ENCODE measurements around the gene ADSS2. TPM values are rescaled to one million over a fixed set of nuclear protein-coding genes. Genes with fewer than 3 reads are reported as not detected.

Gene ADSS2
- polyA plus RNA-seq, 1 of the 3 experiments (the other 2 are of a cell fraction) = 30.7 TPM

DNA sequence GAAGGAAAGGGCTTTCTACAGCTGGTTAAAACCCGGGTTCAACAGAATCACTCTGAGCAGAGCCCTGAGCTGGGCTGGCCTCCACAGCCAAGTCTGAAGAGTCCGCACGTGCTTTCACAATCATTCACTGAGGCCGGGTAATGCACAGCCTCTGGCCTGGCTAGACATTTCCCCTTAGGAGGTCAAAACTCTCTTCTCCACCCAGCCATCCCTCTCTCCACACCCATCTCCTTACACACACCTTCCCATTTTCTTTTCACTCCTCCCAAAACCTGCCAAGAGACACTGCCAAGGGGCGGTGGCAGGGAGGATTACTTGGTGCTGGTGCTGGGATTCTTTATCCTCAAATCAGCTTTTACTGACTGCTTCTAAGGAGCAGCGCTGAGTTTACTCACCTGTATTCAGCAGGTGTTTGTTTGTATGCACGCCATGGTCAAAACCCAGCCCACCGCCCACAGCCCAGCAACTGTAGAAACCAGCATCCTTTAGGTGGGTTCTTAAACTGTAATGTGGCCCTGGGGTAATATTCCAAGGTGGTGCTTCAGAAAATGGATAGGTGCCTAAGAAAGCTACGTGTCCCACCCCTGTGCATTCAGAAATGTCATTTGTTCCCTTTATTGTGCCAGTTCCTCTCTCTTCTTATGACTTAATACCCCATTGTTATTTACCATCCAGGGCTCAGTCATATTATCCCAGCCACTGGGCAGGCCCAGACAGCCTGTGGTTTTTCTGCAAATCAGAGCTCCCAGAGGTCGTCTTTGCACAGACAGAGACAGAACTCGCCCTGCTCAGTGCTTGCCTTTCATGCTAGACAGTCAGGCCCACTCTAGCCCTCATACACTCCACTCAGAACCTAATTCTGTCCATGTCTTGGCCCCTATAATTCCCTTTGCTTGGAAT lies 80.2 kb downstream of the ADSS2 start:
- Histone ChIP-seq H3K4me3 (ENCODE audit: low read depth in 2 of 2, low read length in 1 of 2) (no peak overlapping the region), H3K27me3 (ENCODE audit: insufficient read depth) (no peaks in the 10 kb centered on the region), H3K4me1 (ENCODE audit: control insufficient read depth in 1 of 2, insufficient read depth in 2 of 2, low read depth in 1 of 2, low read length in 1 of 2) (no peaks in the 10 kb centered on the region), H3K9ac (no peak overlapping the region), H3F3A (replicated peaks; ENCODE audit: insufficient read depth) (no peaks in the 10 kb centered on the region), H3K9me3 (no peaks in the 10 kb centered on the region), H4K20me1 (ENCODE audit: insufficient read depth) (no peaks in the 10 kb centered on the region), H3K79me2 (ENCODE audit: insufficient read depth) (no peaks in the 10 kb centered on the region), H3K9me2 (no peaks in the 10 kb centered on the region), H2AFZ (ENCODE audit: low read depth) (no peak overlapping the region), H3K36me3 (replicated peaks in 1 of 2; ENCODE audit: control insufficient read depth in 1 of 2, insufficient read depth in 2 of 2, low read length in 1 of 2) (no peaks in the 10 kb centered on the region), H3K4me2 (no peak overlapping the region), H3K27ac (ENCODE audit: low read depth in 2 of 2, low read length in 1 of 2) (no peak overlapping the region)
- WGBS (ENCODE audit: low lambda C conversion rate) = 77% methylated on average over 11 of the region's 11 CpGs
- no peak for DNase-seq
- ChIA-PET CTCF (interaction anchor here (1.1 kb wide), 1 partner anchor 10 kb away, joined by 4 read pairs; no protein-coding TSS in a partner anchor), POLR2A (no interaction called here)
- TF ChIP-seq RXRA (IDR thresholded peaks at IDR 0.05; ENCODE audit: borderline replicate concordance, low read depth) (no peak), SIN3A (IDR thresholded peaks at IDR 0.05; ENCODE audit: borderline replicate concordance, low read depth, low read length) (no peak), FOSL2 (IDR thresholded peaks at IDR 0.05; ENCODE audit: borderline replicate concordance, low read depth) (no peak), FOXM1 (IDR thresholded peaks at IDR 0.05; ENCODE audit: low read depth) (no peak), YY1 (IDR thresholded peaks at IDR 0.05; ENCODE audit: low read depth) (no peak), RFX5 (IDR thresholded peaks at IDR 0.05; ENCODE audit: low read length) (no peak)
- TF ChIP-seq, protein P1, sequence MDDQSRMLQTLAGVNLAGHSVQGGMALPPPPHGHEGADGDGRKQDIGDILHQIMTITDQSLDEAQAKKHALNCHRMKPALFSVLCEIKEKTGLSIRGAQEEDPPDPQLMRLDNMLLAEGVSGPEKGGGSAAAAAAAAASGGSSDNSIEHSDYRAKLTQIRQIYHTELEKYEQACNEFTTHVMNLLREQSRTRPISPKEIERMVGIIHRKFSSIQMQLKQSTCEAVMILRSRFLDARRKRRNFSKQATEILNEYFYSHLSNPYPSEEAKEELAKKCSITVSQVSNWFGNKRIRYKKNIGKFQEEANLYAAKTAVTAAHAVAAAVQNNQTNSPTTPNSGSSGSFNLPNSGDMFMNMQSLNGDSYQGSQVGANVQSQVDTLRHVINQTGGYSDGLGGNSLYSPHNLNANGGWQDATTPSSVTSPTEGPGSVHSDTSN (IDR thresholded peaks at IDR 0.05) = no peak

DNA sequence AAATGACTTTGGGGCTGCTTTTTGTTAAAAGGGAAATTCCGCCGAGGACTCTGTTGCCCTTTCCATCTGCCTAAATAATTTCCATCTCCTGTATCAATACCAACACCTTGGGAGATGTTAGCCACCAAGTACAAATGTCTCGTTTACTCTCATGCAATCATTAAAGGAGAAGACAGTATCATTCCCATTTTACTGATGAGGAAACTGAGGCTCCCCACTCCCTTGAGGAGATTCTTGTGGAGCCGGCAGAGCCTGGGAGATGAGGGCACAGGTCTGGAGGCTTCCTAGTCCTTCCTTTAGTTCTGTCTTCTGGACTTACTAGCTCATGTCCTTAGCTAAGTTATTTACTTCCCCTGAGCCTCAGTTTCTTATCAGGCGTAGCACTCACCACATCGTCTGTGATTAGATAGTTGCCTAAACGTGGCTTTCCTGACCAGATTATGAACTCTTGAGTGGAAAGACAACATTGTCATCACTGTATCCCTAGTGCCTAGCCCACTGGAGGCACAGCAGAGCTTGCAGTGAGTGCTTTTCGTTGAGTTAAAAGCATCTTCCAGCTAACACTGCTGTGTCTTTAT lies 81.6 kb downstream of the ADSS2 start:
- H3K9ac ChIP-seq = no peak overlapping the region
- no peak overlapping the region for H3K4me2 ChIP-seq
- CTCF ChIA-PET = no interaction called here
- no peaks in the 10 kb centered on the region for H3K79me2 ChIP-seq (ENCODE audit: insufficient read depth)
- 73% methylated on average over 8 of the region's 8 CpGs for WGBS (ENCODE audit: low lambda C conversion rate)
- H2AFZ ChIP-seq (ENCODE audit: low read depth) = no peak overlapping the region
- no peak overlapping the region for H3K4me3 ChIP-seq (ENCODE audit: low read depth in 2 of 2, low read length in 1 of 2)
- POLR2A ChIA-PET = no interaction called here
- no peak for DNase-seq
- H3F3A ChIP-seq (replicated peaks; ENCODE audit: insufficient read depth) = no peaks in the 10 kb centered on the region
- H4K20me1 ChIP-seq (ENCODE audit: insufficient read depth) = no peaks in the 10 kb centered on the region
- H3K27me3 ChIP-seq (ENCODE audit: insufficient read depth) = no peaks in the 10 kb centered on the region
- H3K27ac ChIP-seq (ENCODE audit: low read depth in 2 of 2, low read length in 1 of 2) = no peak overlapping the region
- H3K4me1 ChIP-seq (ENCODE audit: control insufficient read depth in 1 of 2, insufficient read depth in 2 of 2, low read depth in 1 of 2, low read length in 1 of 2) = no peaks in the 10 kb centered on the region
- no peaks in the 10 kb centered on the region for H3K9me2 ChIP-seq
- H3K36me3 ChIP-seq (replicated peaks in 1 of 2; ENCODE audit: control insufficient read depth in 1 of 2, insufficient read depth in 2 of 2, low read length in 1 of 2) = no peaks in the 10 kb centered on the region
- no peaks in the 10 kb centered on the region for H3K9me3 ChIP-seq
- TF ChIP-seq REST (IDR thresholded peaks at IDR 0.05; ENCODE audit: low read depth, low read length) (no peak), EP300 (IDR thresholded peaks at IDR 0.05; ENCODE audit: borderline replicate concordance in 1 of 2, low read depth in 1 of 2, low read length in 1 of 2) (no peak), SMC3 (IDR thresholded peaks at IDR 0.05; ENCODE audit: low read depth, low read length) (no peak), FOXJ3 (CRISPR knock-in tag; IDR thresholded peaks at IDR 0.05) (no peak), RAD21 (IDR thresholded peaks at IDR 0.05; ENCODE audit: low read length) (no peak), TCF12 (IDR thresholded peaks at IDR 0.05) (no peak), FOXM1 (IDR thresholded peaks at IDR 0.05; ENCODE audit: low read depth) (no peak), RCOR1 (IDR thresholded peaks at IDR 0.05; ENCODE audit: low read length) (no peak), TAF1 (IDR thresholded peaks at IDR 0.05; ENCODE audit: borderline replicate concordance, low read depth, low read length) (no peak), TEAD4 (IDR thresholded peaks at IDR 0.05; ENCODE audit: borderline replicate concordance, insufficient read depth) (no peak)
- TF ChIP-seq, protein P2, sequence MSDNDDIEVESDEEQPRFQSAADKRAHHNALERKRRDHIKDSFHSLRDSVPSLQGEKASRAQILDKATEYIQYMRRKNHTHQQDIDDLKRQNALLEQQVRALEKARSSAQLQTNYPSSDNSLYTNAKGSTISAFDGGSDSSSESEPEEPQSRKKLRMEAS (IDR thresholded peaks at IDR 0.05; ENCODE audit: low read depth) = no peak
- TF ChIP-seq, protein P3, sequence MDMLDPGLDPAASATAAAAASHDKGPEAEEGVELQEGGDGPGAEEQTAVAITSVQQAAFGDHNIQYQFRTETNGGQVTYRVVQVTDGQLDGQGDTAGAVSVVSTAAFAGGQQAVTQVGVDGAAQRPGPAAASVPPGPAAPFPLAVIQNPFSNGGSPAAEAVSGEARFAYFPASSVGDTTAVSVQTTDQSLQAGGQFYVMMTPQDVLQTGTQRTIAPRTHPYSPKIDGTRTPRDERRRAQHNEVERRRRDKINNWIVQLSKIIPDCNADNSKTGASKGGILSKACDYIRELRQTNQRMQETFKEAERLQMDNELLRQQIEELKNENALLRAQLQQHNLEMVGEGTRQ (IDR thresholded peaks at IDR 0.05; ENCODE audit: borderline replicate concordance, low read depth, low read length) = no peak
- TF ChIP-seq, protein P1 (IDR thresholded peaks at IDR 0.05) = no peak
